ENCODE results near the gene ACSF3. TPM values are rescaled to one million over a fixed set of nuclear protein-coding genes. Genes with fewer than 3 reads are reported as not detected.

ACSF3 gene
- total RNA-seq, 2 donors from 2014 or later, result 33.1 to 59.9 TPM

DNA sequence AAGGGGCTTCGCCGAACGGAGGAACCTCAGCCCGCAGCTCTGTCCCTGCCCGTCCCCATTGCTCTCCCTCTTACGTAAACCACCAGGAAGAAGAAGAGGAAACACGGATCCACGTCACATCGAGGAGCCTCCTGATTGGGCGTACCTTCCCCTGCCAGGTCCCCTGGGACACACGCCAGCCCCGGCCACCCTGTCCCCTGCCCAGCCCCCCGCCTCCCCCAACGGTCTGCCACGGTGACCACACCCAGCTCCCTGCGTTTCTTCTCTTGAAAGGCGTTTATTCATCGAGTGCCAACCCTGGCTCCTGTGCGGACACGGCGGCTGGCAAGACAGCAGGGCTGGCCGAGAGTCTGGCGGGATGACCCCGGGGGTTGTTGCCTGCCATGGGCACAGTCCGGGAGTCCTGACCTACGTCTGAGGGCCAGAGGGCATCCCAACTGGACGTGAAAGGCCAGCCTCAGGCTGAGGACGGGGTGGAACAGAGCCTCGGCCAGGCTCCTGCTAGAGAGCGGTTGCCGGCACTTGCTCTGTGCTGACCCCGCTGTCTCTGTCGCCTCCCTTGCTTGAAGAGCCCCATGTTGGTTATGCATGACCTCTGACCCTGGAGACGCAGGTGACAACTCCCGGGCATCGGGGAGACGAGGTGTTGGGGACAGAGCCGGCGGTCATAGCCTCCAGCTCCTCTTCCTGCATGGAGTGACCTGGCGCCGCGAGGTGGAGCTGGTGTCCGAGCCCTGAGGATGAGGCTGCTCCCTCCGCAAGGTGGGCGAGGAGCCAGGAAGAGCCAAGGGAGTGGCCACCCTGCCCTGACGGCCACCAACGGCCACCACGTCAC lies 40.5 kb upstream of the ACSF3 start:
- no peaks in the 10 kb centered on the region for H3K36me3 Mint-ChIP-seq
- ATAC-seq (peak; percentile 68 to 71), DNase-seq (ENCODE audit: low spot score in 2 of 2) (no peak)
- peak overlapping the region; percentile 77 to 96 for H3K27ac Mint-ChIP-seq
- no peaks in the 10 kb centered on the region for H3K9me3 Mint-ChIP-seq

- no peaks in the 10 kb centered on the region for H3K36me3 Mint-ChIP-seq
- no peaks in the 10 kb centered on the region for H3K9me3 Mint-ChIP-seq
- no peak for ATAC-seq
- peak overlapping the region in 1 of 2 donors; percentile 77 for H3K27ac Mint-ChIP-seq
- DNase-seq (ENCODE audit: low spot score in 2 of 2), result no peak
Observed at GRCh38 chr16:89053725-89054029, 40.0 kb upstream of the ACSF3 start.

DNA sequence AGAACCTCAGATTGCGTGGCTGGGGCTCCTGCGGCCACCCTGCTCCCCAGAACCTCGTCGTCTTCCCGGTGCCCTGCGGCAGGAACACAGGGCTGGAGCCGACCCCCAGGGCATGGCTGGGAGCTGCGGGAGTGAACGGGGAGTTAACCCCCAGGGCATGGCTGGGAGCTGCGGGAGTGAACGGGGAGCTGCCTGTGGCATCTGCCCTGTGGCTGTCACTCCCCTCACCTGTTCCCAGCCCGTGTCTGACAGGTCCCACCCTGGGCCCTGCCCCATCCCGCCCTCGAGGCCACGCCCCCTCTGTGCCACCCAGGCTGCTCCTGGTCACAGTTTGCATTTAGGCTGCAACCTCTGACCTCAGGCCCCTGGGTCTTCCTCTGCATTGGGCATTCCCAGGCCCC lies 39.4 kb upstream of the ACSF3 start:
- no peaks in the 10 kb centered on the region for H3K36me3 Mint-ChIP-seq
- no peaks in the 10 kb centered on the region for H3K9me3 Mint-ChIP-seq
- DNase-seq (ENCODE audit: low spot score in 2 of 2) (no peak), ATAC-seq (no peak)
- no peak overlapping the region for H3K27ac Mint-ChIP-seq

- H3K9me3 Mint-ChIP-seq, result no peaks in the 10 kb centered on the region
- no peaks in the 10 kb centered on the region for H3K36me3 Mint-ChIP-seq
- no peak overlapping the region for H3K27ac Mint-ChIP-seq
- ATAC-seq (no peak), DNase-seq (ENCODE audit: low spot score in 2 of 2) (no peak)
Observed at GRCh38 chr16:89054714-89055113, 38.9 kb upstream of the ACSF3 start.

GRCh38 chr16:89055313-89055712 lies 38.3 kb upstream of the ACSF3 start:
- Mint-ChIP-seq H3K9me3 (no peaks in the 10 kb centered on the region), H3K36me3 (no peaks in the 10 kb centered on the region)

GRCh38 chr16:89055894-89056555 lies 37.6 kb upstream of the ACSF3 start:
- no peaks in the 10 kb centered on the region for H3K36me3 Mint-ChIP-seq
- no peak overlapping the region for H3K27ac Mint-ChIP-seq
- no peaks in the 10 kb centered on the region for H3K9me3 Mint-ChIP-seq
- ATAC-seq (no peak), DNase-seq (ENCODE audit: low spot score in 2 of 2) (no peak)

More at GRCh38 chr16:89055313-89055712, 38.3 kb upstream of the ACSF3 start:
- ATAC-seq, result no peak
- DNase-seq (ENCODE audit: low spot score in 2 of 2), result no peak
- H3K27ac Mint-ChIP-seq, result no peak overlapping the region

DNA sequence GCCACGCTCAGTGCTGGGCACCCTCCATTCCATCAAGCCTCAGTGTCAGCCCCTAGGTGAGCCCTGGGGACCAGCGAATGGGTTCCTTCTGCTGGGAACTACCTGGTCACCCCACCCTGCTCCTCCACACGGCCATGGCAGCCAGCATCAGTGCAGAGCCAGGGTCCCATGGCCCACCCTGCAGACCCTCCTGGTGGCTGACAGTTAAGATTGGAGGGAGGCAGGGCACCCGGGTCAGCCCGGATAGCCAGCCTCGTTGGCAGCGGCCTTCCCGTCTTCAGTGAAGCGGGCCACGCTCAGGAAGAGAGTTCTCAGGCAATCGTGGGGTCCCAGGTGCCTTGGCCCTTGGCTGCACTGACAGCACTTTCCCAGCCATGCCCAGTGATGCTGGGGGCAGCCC lies 37.1 kb upstream of the ACSF3 start:
- DNase-seq (ENCODE audit: low spot score in 2 of 2) (no peak), ATAC-seq (no peak)
- Mint-ChIP-seq H3K27ac (no peak overlapping the region), H3K36me3 (no peaks in the 10 kb centered on the region), H3K9me3 (no peaks in the 10 kb centered on the region)

GRCh38 chr16:89057738-89058137 lies 35.9 kb upstream of the ACSF3 start:
- no peak for DNase-seq (ENCODE audit: low spot score in 2 of 2)
- ATAC-seq, result no peak

DNA sequence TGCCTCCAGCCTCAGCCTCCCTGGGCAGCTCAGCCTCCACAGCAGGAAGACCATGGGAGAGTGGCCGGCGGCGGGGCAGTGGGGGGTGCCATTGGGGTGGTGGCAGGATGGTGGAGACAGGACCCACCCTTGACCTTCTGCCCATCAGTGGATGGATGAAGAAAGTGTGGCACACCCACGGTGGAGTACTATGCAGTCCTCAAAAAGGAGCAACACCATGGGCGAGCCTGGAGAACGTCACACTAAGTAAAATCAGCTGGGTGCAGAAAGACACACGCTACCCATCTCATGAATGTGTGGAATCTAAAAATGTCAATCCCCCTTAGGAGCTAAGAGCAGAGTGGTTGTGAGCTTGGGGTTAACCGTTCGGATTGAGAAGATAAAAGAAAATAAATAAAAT lies 34.8 kb upstream of the ACSF3 start:
- no peak overlapping the region for H3K27ac Mint-ChIP-seq
- DNase-seq (ENCODE audit: low spot score in 2 of 2) (no peak), ATAC-seq (no peak)
- H3K9me3 Mint-ChIP-seq, result no peaks in the 10 kb centered on the region
- H3K36me3 Mint-ChIP-seq, result no peaks in the 10 kb centered on the region

More at GRCh38 chr16:89057738-89058137, 35.9 kb upstream of the ACSF3 start:
- Mint-ChIP-seq H3K27ac (no peak overlapping the region), H3K9me3 (no peaks in the 10 kb centered on the region), H3K36me3 (no peaks in the 10 kb centered on the region)

DNA sequence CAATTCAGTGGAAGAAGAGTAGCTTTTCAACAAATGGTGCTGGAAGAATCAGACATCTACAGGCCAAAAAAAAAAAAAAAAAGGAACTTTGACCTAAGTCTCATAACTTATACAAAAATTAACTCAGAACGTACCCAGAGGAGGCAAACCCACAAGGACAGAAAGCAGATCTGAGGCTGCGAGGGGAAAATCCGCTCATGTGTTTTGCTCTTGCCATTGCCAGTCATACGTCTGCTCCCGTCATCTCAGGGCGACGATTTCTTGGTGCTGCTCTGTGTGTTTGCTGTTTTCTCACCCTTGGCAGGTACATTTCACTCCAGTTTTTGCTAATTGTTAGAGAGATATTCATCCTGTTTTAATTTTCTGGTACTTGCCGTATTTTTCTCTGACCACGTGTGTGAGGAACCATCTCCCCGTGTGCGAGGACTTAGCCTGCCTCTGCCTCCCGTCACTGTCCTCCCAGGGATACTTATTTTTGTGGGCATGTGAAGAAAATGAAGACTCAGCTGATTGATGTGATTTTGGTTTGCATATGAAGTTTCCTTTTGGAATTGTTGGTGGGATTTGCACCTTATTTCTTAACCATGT lies 33.4 kb upstream of the ACSF3 start:
- no peaks in the 10 kb centered on the region for H3K36me3 Mint-ChIP-seq
- no peaks in the 10 kb centered on the region for H3K9me3 Mint-ChIP-seq
- H3K27ac Mint-ChIP-seq, result no peak overlapping the region
- ATAC-seq, result peak in 1 of 2 donors; percentile 55
- no peak for DNase-seq (ENCODE audit: low spot score in 2 of 2)

DNA sequence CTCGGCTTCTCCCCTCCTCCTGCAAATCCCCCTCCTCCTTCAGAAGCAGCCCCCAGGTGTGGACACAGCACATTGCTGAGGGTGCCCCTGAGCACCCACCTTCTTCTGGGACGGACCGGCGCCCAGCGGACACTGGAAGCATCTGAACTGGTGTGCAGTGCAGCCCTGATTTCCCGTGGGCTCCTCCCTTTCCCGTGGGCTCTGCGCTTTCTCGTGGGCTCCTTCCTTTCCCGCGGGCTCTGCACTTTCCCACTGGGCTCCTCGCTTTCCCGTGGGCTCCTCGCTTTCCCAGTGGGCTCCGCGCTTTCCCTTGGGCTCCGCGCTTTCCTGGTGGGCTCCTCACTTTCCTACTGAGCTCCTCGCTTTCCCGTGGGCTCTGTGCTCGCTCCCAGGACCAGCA lies 32.6 kb upstream of the ACSF3 start:
- no peak for ATAC-seq
- no peak overlapping the region for H3K27ac Mint-ChIP-seq
- no peaks in the 10 kb centered on the region for H3K36me3 Mint-ChIP-seq
- H3K9me3 Mint-ChIP-seq, result no peaks in the 10 kb centered on the region
- DNase-seq (ENCODE audit: low spot score in 2 of 2), result no peak

- Mint-ChIP-seq H3K9me3 (no peaks in the 10 kb centered on the region), H3K36me3 (no peaks in the 10 kb centered on the region), H3K27ac (no peak overlapping the region)
- ATAC-seq, result no peak
- no peak for DNase-seq (ENCODE audit: low spot score in 2 of 2)
Observed at GRCh38 chr16:89061590-89062380, 31.9 kb upstream of the ACSF3 start.

- Mint-ChIP-seq H3K27ac (no peak overlapping the region), H3K36me3 (no peaks in the 10 kb centered on the region), H3K9me3 (no peaks in the 10 kb centered on the region)
- ATAC-seq (no peak), DNase-seq (ENCODE audit: low spot score in 2 of 2) (no peak)
Observed at GRCh38 chr16:89062389-89063345, 31.0 kb upstream of the ACSF3 start.

DNA sequence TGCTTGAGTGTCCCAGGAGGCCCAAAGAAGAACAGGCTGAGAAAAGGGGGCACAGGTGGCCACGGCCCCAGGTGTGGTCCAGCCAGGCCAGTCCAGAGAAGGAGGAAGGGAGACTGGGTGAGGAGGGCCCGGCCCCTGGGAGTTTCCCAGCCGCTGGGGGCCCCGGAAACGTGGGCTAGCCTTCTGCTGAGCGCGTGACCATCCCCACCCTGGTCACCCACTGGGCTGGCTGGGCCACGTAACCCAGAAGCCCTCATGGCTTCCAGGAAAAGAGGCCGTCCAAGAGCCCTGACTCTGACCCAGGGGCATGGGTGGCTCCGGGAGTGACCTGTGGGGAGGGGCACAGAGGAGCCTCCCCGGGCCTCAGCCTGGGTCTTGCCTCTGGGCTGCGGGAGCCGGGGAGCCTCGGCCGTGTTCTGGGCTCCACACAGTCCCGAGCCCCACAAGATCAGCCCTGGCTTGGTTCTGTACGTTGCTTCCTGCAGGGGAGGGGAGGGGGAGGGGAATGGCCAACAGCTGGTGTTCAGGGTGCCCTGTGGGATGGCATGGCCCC lies 29.8 kb upstream of the ACSF3 start:
- no peaks in the 10 kb centered on the region for H3K9me3 Mint-ChIP-seq
- no peaks in the 10 kb centered on the region for H3K36me3 Mint-ChIP-seq
- ATAC-seq (no peak), DNase-seq (ENCODE audit: low spot score in 2 of 2) (no peak)
- H3K27ac Mint-ChIP-seq, result peak overlapping the region in 1 of 2 donors; percentile 35

GRCh38 chr16:89064606-89065457 lies 28.8 kb upstream of the ACSF3 start:
- peak overlapping the region in 1 of 2 donors; percentile 45 for H3K27ac Mint-ChIP-seq
- no peaks in the 10 kb centered on the region for H3K36me3 Mint-ChIP-seq
- H3K9me3 Mint-ChIP-seq, result no peaks in the 10 kb centered on the region
- no peak for DNase-seq (ENCODE audit: low spot score in 2 of 2)
- no peak for ATAC-seq

All from activated naive CD4-positive, alpha-beta T cell treated with anti-CD3 and anti-CD28 coated beads, Interleukin-2, amount 50 U/mL, for 72 hours (primary cell).